Endothelial cell of umbilical vein (primary cell): Measurements from ENCODE around the gene GIPR. TPM values are rescaled to one million over a fixed set of nuclear protein-coding genes. Genes with fewer than 3 reads are reported as not detected.

Experiments
- BruUV-seq: library from RNA; stranded (reverse); fragments of 400-500 nt; replicated peaks from 2 replicates; lab custom pipeline; 2021; lab: Mats Ljungman, UMichigan
- CTCF ChIA-PET: fragments of 300-600, 350-600 bp; sonication (Branson Sonifier 250); formaldehyde crosslinking; loops from one replicate; lab custom pipeline; 2021; ENCODE audit warnings: antibody characterized with exemption, inconsistent platforms; lab: Charles Lee
- POLR2A ChIA-PET: fragments of 300-600, 350-600 bp; sonication (Branson Sonifier 250); formaldehyde crosslinking; loops from one replicate; lab custom pipeline; 2021; ENCODE audit warnings: antibody characterized with exemption, inconsistent platforms; lab: Charles Lee
- DNase-seq: peaks from one replicate; pipeline ENCODE4 v3.0.0-alpha.2; 2011; ENCODE audit warnings: low read depth, low spot score
- FAIRE-seq: peaks from 2 replicates; lab custom pipeline; 2011; peaks lifted over from hg19 to GRCh38; lab: Jason Lieb, UNC
- H2AFZ ChIP-seq: 2 replicates; pipeline ENCODE4 v1.6.0; 2012; ENCODE audit warnings: low read depth, low read length, control low read depth, inconsistent platforms
- H3K27ac ChIP-seq: 2 replicates; pipeline ENCODE4 v1.5.1; 2011; ENCODE audit warnings: low read depth, mild to moderate bottlenecking, control low read depth, low read length, moderate library complexity; ENCODE audit not compliant: insufficient read depth
- H3K27me3 ChIP-seq, 2 experiments: 2 replicates each; pipeline versions ENCODE4 v1.6.0 to v1.6.1; 2011; ENCODE audit warnings: low read length in 2 of 2, mixed read lengths in 1 of 2; ENCODE audit not compliant: control insufficient read depth in 2 of 2, insufficient read depth in 2 of 2
- H3K36me3 ChIP-seq, 2 experiments: 2 replicates in 1 of 2; 3 replicates in 1 of 2; pipeline ENCODE4 v1.5.1; 2011; ENCODE audit warnings: low read length in 2 of 2, mild to moderate bottlenecking in 1 of 2, moderate library complexity in 1 of 2; ENCODE audit not compliant: control insufficient read depth in 2 of 2, insufficient read depth in 2 of 2; ENCODE audit errors: extremely low read depth in 1 of 2
- H3K4me1 ChIP-seq: 3 replicates; pipeline ENCODE4 v1.5.1; 2011; ENCODE audit warnings: mild to moderate bottlenecking, low read length; ENCODE audit not compliant: control insufficient read depth, insufficient read depth; ENCODE audit errors: extremely low read depth
- H3K4me2 ChIP-seq: 2 replicates; pipeline ENCODE4 v1.6.1; 2011; ENCODE audit warnings: low read length, control low read depth, mixed read lengths; ENCODE audit not compliant: insufficient read depth
- H3K4me3 ChIP-seq, 3 experiments: fragments of 200-600 bp in 1 of 3; sonication (generic), shearing (Covaris generic) in 1 of 3; replicated peaks in 1 of 3; 2 replicates each; pipeline ENCODE4 v1.5.1; 2011 to 2016; ENCODE audit warnings: control low read depth in 3 of 3, low read length in 3 of 3, mild to moderate bottlenecking in 2 of 3, inconsistent platforms in 1 of 3, low read depth in 1 of 3, moderate library complexity in 1 of 3; ENCODE audit not compliant: insufficient read depth in 1 of 3
- H3K79me2 ChIP-seq: 2 replicates; pipeline ENCODE4 v1.6.0; 2012; ENCODE audit warnings: low read length, inconsistent platforms; ENCODE audit not compliant: control insufficient read depth, insufficient read depth
- H3K9ac ChIP-seq: replicated peaks from 2 replicates; pipeline ENCODE3; 2011; ENCODE audit warnings: low read length, control low read depth; ENCODE audit not compliant: insufficient read depth; ENCODE audit errors: extremely low read depth
- H3K9me1 ChIP-seq: replicated peaks from 3 replicates; pipeline ENCODE4 v1.6.0; 2011; ENCODE audit warnings: mild to moderate bottlenecking, low read length; ENCODE audit not compliant: control insufficient read depth, insufficient read depth; ENCODE audit errors: extremely low read depth
- H3K9me3 ChIP-seq: replicated peaks from 2 replicates; pipeline ENCODE4 v1.5.1; 2012; ENCODE audit warnings: low read length, inconsistent platforms; ENCODE audit not compliant: control insufficient read depth, insufficient read depth
- H4K20me1 ChIP-seq: replicated peaks from 2 replicates; pipeline ENCODE3; 2011; ENCODE audit warnings: mild to moderate bottlenecking, low read length; ENCODE audit not compliant: control insufficient read depth, insufficient read depth; ENCODE audit errors: extremely low read depth
- CTCF ChIP-seq, 2 donors: IDR thresholded peaks; 1 replicate in 1 of 2; 2 replicates in 1 of 2; pipeline ENCODE4 v1.5.1; 2011; ENCODE audit warnings: low read length in 2 of 2, mild to moderate bottlenecking in 2 of 2, moderate library complexity in 2 of 2, control low read depth in 1 of 2, inconsistent platforms in 1 of 2, low read depth in 1 of 2; ENCODE audit not compliant: insufficient read depth in 1 of 2; ENCODE audit errors: extremely low read depth in 1 of 2
- EZH2 ChIP-seq: IDR thresholded peaks from 2 replicates; pipeline ENCODE4 v1.6.1; 2012; ENCODE audit warnings: borderline replicate concordance, low read depth, mild to moderate bottlenecking, moderate library complexity, low read length, inconsistent platforms; ENCODE audit not compliant: severe bottlenecking
- FOS ChIP-seq: IDR thresholded peaks from 2 replicates; pipeline ENCODE4 v1.6.1; 2011; ENCODE audit warnings: mild to moderate bottlenecking, low read length, moderate library complexity, borderline replicate concordance; ENCODE audit not compliant: insufficient read depth
- GATA2 ChIP-seq: IDR thresholded peaks from 2 replicates; pipeline ENCODE4 v1.7.0; 2011; ENCODE audit warnings: low read depth, mild to moderate bottlenecking, moderate library complexity, mixed read lengths, low read length; ENCODE audit not compliant: insufficient read length, insufficient read depth
- JUN ChIP-seq: IDR thresholded peaks from 2 replicates; pipeline ENCODE4 v1.6.1; 2011; ENCODE audit warnings: borderline replicate concordance, low read depth; ENCODE audit not compliant: insufficient read length, insufficient read depth
- MYC ChIP-seq: IDR thresholded peaks from one replicate; pipeline ENCODE4 v1.6.1; 2011; ENCODE audit warnings: mild to moderate bottlenecking, low read depth, low read length
- POLR2A ChIP-seq: IDR thresholded peaks from 2 replicates; pipeline ENCODE4 v1.6.1; 2012; ENCODE audit warnings: low read depth, mild to moderate bottlenecking, control low read depth, low read length
- POLR2AphosphoS5 ChIP-seq: IDR thresholded peaks from 2 replicates; pipeline ENCODE4 v1.6.1; 2012; ENCODE audit warnings: low read depth, mild to moderate bottlenecking, control low read depth, low read length, moderate library complexity; ENCODE audit not compliant: insufficient read depth
- dilution Hi-C: fragments of 300-500 bp; cut with MboI; formaldehyde crosslinking; loops from one replicate; pipeline ENCODE4 v1.15.0; 2019; ENCODE audit warnings: low sequenced_read_pairs; ENCODE audit not compliant: extremely low pct_ligation_motif_present
- intact Hi-C: fragments of 100-400 bp; cut with micrococcal nuclease; formaldehyde crosslinking; loops from one replicate; pipeline ENCODE4 v1.10.0; 2022
- polyA plus RNA-seq, 4 experiments: library from polyadenylated mRNA; depleted of rRNA in 3 of 4; stranded (reverse) in 3 of 4; unstranded in 1 of 4; fragments of >200 nt; gene quantifications; 2 replicates each; pipeline versions ENCODE4 v1.2.1 to v1.2.3, GENCODE V29; 2011 to 2012; ENCODE audit warnings: missing spikeins in 1 of 4
- total RNA-seq: library from RNA; stranded (reverse); gene quantifications from 2 replicates; pipeline ENCODE4 v1.2.3, GENCODE V29; 2021
- TF ChIP-seq, protein P1 (sequence below): IDR thresholded peaks from 2 replicates; pipeline ENCODE4 v1.6.1; 2011; ENCODE audit not compliant: insufficient read depth, insufficient read length

GIPR gene
- total and polyA plus RNA-seq, 2 donors (not counting 3 experiments of a cell fraction or from before 2014, with no cell fraction given) = not detected

- ChIA-PET CTCF (interaction anchor here (1.2 to 5.3 kb wide), 4 partner anchors 10 to 40 kb away, joined by 6 to 55 read pairs (median 14); partner anchors contain the start of genes QPCTL and SNRPD2), POLR2A (no interaction called here)
- Histone ChIP-seq H3K27ac (no peak overlapping the region), H3K79me2 (no peaks in the 10 kb centered on the region), H2AFZ (peak overlapping the region; percentile 96), H3K4me2 (no peak overlapping the region), H4K20me1 (no peaks in the 10 kb centered on the region), H3K9ac (no peak overlapping the region), H3K9me3 (no peaks in the 10 kb centered on the region), H3K36me3 (peaks cover 0 to 15% of the 10 kb centered on the region in 2 experiments), H3K4me1 (peaks cover 11% of the 10 kb centered on the region), H3K27me3 (no peaks in the 10 kb centered on the region), H3K4me3 (no peak overlapping the region), H3K9me1 (no peaks in the 10 kb centered on the region)
- TF ChIP-seq GATA2 (no peak), POLR2AphosphoS5 (no peak), CTCF (IDR thresholded peaks at IDR 0.05; ENCODE audit: extremely low read depth in 1 of 2, insufficient read depth in 1 of 2, low read depth in 1 of 2, low read length in 2 of 2) (no peak), POLR2A (no peak), MYC (no peak), EZH2 (no peak), FOS (no peak), JUN (no peak)
- TF ChIP-seq, protein P1, sequence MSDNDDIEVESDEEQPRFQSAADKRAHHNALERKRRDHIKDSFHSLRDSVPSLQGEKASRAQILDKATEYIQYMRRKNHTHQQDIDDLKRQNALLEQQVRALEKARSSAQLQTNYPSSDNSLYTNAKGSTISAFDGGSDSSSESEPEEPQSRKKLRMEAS = no peak
- dilution Hi-C loops (no loop called here), intact Hi-C loops (no loop called here)
- DNase-seq (no peak), FAIRE-seq (no peak)
- no TSS peak for BruUV-seq
These were observed 14.1 kb downstream of the GIPR start for GRCh38 chr19:45682117-45682516.
